GM12878 (cell line): ENCODE results near the gene ARPC5L. TPM values are rescaled to one million over a fixed set of nuclear protein-coding genes. Genes with fewer than 3 reads are reported as not detected.
A peak's percentile ranks its signal among the peaks of the same experiment; 100 is the strongest.

Experiments used
- ATAC-seq: fragments of 200-7000 bp; cut with Tn5 transposase; 3 replicates; pipeline ENCODE4 v1.9.1; 2020; ENCODE audit warnings: mild to moderate bottlenecking, moderate library complexity
- BruUV-seq: library from RNA; stranded (reverse); fragments of 400-500 nt; replicated peaks from 2 replicates; lab custom pipeline; 2021; lab: Mats Ljungman, UMichigan
- CTCF ChIA-PET: fragments of 300-600 bp; sonication (Branson Sonifier 250); formaldehyde crosslinking; extraction: SDS; loops from one replicate; lab custom pipeline; 2021; ENCODE audit warnings: inconsistent platforms; lab: Yijun Ruan, JAX
- POLR2A ChIA-PET: fragments of 350-600 bp; formaldehyde crosslinking; extraction: SDS; loops from one replicate; lab custom pipeline; 2021; ENCODE audit warnings: inconsistent platforms; lab: Charles Lee
- RAD21 ChIA-PET: fragments of 300-600 bp; sonication (Branson Sonifier 250); formaldehyde crosslinking; loops from one replicate; lab custom pipeline; 2023; ENCODE audit warnings: antibody characterized with exemption; ENCODE audit not compliant: unreplicated experiment; lab: Charles Lee
- SMC1A ChIA-PET: fragments of 300-600 bp; sonication (Branson Sonifier 250); formaldehyde crosslinking; loops from one replicate; lab custom pipeline; 2023; ENCODE audit not compliant: unreplicated experiment, uncharacterized antibody; lab: Charles Lee
- DNase-seq: peaks from one replicate; pipeline ENCODE4 v3.0.0-alpha.2; 2011; ENCODE audit warnings: low read depth, low spot score
- FAIRE-seq: peaks from 3 replicates; lab custom pipeline; 2011; peaks lifted over from hg19 to GRCh38; lab: Jason Lieb, UNC
- H2AFZ ChIP-seq: 2 replicates; pipeline ENCODE4 v1.6.0; 2011; ENCODE audit warnings: low read depth, low read length, control low read depth; ENCODE audit not compliant: control insufficient read depth
- H3K27ac ChIP-seq: 2 replicates; pipeline ENCODE4 v1.5.1; 2011; ENCODE audit warnings: control low read depth; ENCODE audit not compliant: control insufficient read depth, insufficient read depth
- H3K27me3 ChIP-seq, 2 experiments: replicated peaks in 1 of 2; 2 replicates each; pipeline versions ENCODE4 v1.6.0 to v1.6.1; 2011; ENCODE audit warnings: low read length in 1 of 2; ENCODE audit not compliant: control insufficient read depth in 2 of 2, insufficient read depth in 2 of 2
- H3K36me3 ChIP-seq, 2 experiments: 2 replicates each; pipeline ENCODE4 v1.5.1; 2011; ENCODE audit warnings: low read length in 1 of 2; ENCODE audit not compliant: control insufficient read depth in 2 of 2, insufficient read depth in 2 of 2
- H3K4me1 ChIP-seq: 2 replicates; pipeline ENCODE4 v1.6.1; 2011; ENCODE audit warnings: mild to moderate bottlenecking, low read length, moderate library complexity, mixed read lengths; ENCODE audit not compliant: control insufficient read depth, insufficient read depth
- H3K4me2 ChIP-seq: 2 replicates; pipeline ENCODE4 v1.6.0; 2011; ENCODE audit warnings: control low read depth; ENCODE audit not compliant: control insufficient read depth, insufficient read depth
- H3K4me3 ChIP-seq: fragments of 200-600 bp; sonication (generic); 2 replicates; pipeline ENCODE4 v1.5.1; 2016
- H3K79me2 ChIP-seq: 2 replicates; pipeline ENCODE4 v1.6.0; 2011; ENCODE audit warnings: low read length; ENCODE audit not compliant: control insufficient read depth, insufficient read depth
- H3K9ac ChIP-seq: 2 replicates; pipeline ENCODE4 v1.8.0; 2011; ENCODE audit warnings: low read length, control low read depth, mixed read lengths; ENCODE audit not compliant: control insufficient read depth, insufficient read depth
- H3K9me3 ChIP-seq: replicated peaks from 3 replicates; pipeline ENCODE4 v1.5.1; 2011; ENCODE audit warnings: mild to moderate bottlenecking, low read length; ENCODE audit not compliant: control insufficient read depth, insufficient read depth
- H4K20me1 ChIP-seq: 2 replicates; pipeline ENCODE4 v1.6.0; 2011; ENCODE audit not compliant: control insufficient read depth, insufficient read depth
- HDGF ChIP-seq: fragments of 450-650 bp; IDR thresholded peaks from 2 replicates; pipeline ENCODE4 v1.6.1; 2016; ENCODE audit warnings: antibody characterized with exemption
- IKZF2 ChIP-seq, 2 experiments: fragments of 450-650 bp; IDR thresholded peaks; 2 replicates each; pipeline ENCODE4 v1.6.1; 2017; ENCODE audit warnings: mild to moderate bottlenecking in 2 of 2, moderate library complexity in 2 of 2
- MEF2A ChIP-seq: IDR thresholded peaks from 2 replicates; pipeline ENCODE4 v1.6.1; 2011; ENCODE audit warnings: low read depth, mild to moderate bottlenecking, low read length, moderate library complexity; ENCODE audit not compliant: insufficient read depth
- MTA3 ChIP-seq: IDR thresholded peaks from 2 replicates; pipeline ENCODE4 v1.6.1; 2012; ENCODE audit warnings: low read length, inconsistent platforms, borderline replicate concordance
- MXI1 ChIP-seq: fragments of 150-350 bp; IDR thresholded peaks from 2 replicates; pipeline ENCODE4 v1.6.1; 2011; ENCODE audit warnings: low read depth, mild to moderate bottlenecking, inconsistent platforms, low read length, improper control_type of control experiment
- POLR2AphosphoS5 ChIP-seq: IDR thresholded peaks from 2 replicates; pipeline ENCODE4 v1.6.1; 2011; ENCODE audit warnings: mild to moderate bottlenecking, low read length, inconsistent platforms
- RUNX3 ChIP-seq: IDR thresholded peaks from 2 replicates; pipeline ENCODE4 v1.6.1; 2012; ENCODE audit warnings: low read length, inconsistent platforms
- SPI1 ChIP-seq: IDR thresholded peaks from 2 replicates; pipeline ENCODE4 v1.6.1; 2011; ENCODE audit warnings: low read depth, mild to moderate bottlenecking, low read length, moderate library complexity, borderline replicate concordance; ENCODE audit not compliant: insufficient read depth
- WGBS: methylation state at CpG from one replicate; pipeline ENCODE4 v1.1.6; 2016; ENCODE audit warnings: low lambda C conversion rate; ENCODE audit not compliant: insufficient replicate concordance, insufficient coverage; ENCODE audit errors: missing lambda C conversion rate; 5-methylcytosine and 5-hydroxymethylcytosine counted together
- in situ Hi-C: fragments of 300-500 bp; cut with MboI; formaldehyde crosslinking; loops from 9 replicates; pipeline ENCODE4 v1.14.3; 2018; ENCODE audit warnings: mixed read lengths
- intact Hi-C: fragments of 100-400 bp; cut with micrococcal nuclease; formaldehyde crosslinking; loops from one replicate; pipeline ENCODE4 v1.14.2; 2022; ENCODE audit not compliant: unreplicated experiment
- polyA plus RNA-seq, 11 experiments: library from polyadenylated mRNA; depleted of rRNA in 4 of 11; unstranded in 6 of 11; stranded (reverse) in 5 of 11; fragments of >200 nt; fragmentation: Nextera tagmentation in 4 of 11; fragmentation: Illumina TruSeq in 1 of 11; extraction: Ambion mirVana in 4 of 11; extraction: Trizol in 1 of 11; gene quantifications; 1 replicate in 1 of 11; 2 replicates in 10 of 11; pipeline versions ENCODE4 v1.2.1 to v1.2.3, GENCODE V29; 2011 to 2016; ENCODE audit warnings: inconsistent platforms in 2 of 11, missing spikeins in 2 of 11, low read depth in 1 of 11
- total RNA-seq, 4 experiments: library from RNA; depleted of rRNA in 3 of 4; stranded (reverse); fragments of >200 nt in 3 of 4; fragmentation: Illumina TruSeq in 1 of 4; extraction: Trizol in 1 of 4; gene quantifications; 2 replicates each; pipeline versions ENCODE4 v1.2.1 to v1.2.3, GENCODE V29; 2013 to 2021

Gene ARPC5L
- total and polyA plus RNA-seq, 10 of the 15 experiments (the other 5 are each of a cell fraction or from before 2014, with no cell fraction given) = 42.3 to 207 (median 104) TPM

DNA sequence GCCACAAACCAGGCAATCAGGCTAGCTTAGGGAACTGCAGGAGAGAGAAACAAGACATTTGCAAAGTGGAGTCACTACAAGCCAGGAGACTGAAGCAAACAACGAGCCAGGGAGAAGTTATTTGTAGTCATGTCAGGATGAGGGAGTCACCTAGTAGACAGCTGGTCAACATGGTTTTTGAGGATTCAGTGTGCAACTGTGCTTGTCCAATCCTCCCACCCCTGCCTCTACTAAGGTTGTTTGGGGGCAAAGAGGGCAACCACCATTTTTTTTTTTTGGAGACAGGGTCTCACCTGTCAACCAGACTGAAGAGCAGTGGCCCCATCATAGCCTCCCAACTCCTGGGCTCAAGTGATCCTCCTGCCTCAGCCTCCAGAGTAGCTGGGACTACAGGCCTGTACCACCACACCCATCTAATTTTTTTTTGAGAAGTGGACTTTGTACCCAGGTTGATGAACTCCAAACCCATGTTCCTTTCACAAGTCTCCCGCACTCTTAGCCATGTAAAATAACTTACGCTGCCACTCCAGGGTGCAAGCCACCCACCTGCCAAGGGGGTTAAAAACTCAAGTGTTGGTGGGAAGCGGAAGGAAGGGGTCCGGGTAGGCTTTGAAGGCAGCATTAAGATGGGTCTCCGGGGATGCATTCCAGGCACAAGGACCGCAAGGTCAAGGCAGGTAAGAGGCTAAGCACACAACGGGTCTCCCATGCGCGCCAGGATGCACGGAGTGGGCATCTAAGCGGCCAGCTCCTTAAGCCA is 1.2 kb upstream of the ARPC5L start:
- peak overlapping the region; percentile 99 for H3K4me2 ChIP-seq
- intact Hi-C loops = loop anchor here (5.0 to 10.0 kb wide), 3 partner anchors 382 to 774 kb away; partner anchors contain the start of gene HSPA5
- H3K27ac ChIP-seq = peak overlapping the region; percentile 83
- H3K4me3 ChIP-seq = peak overlapping the region; percentile 95
- no peaks in the 10 kb centered on the region for H3K9me3 ChIP-seq
- ATAC-seq = no peak
- ChIA-PET POLR2A (interaction anchor here (0.7 to 3.9 kb wide), 7 partner anchors 12 to 96 kb away, joined by 3 to 92 read pairs (median 6); partner anchors contain the start of genes GOLGA1 and NR6A1), SMC1A (interaction anchor here (0.8 to 5.1 kb wide), 7 partner anchors 8 to 367 kb away, joined by 4 to 37 read pairs (median 4); partner anchors contain the start of genes NR6A1 and WDR38), CTCF (interaction anchor here (0.8 to 26.5 kb wide), 8 partner anchors 8 to 512 kb away, joined by 3 to 575 read pairs (median 8); partner anchors contain the start of genes NR6A1, OLFML2A and WDR38), RAD21 (interaction anchor here (0.5 to 4.1 kb wide), 6 partner anchors 9 to 511 kb away, joined by 3 to 29 read pairs (median 8); partner anchors contain the start of gene NR6A1)
- H3K27me3 ChIP-seq = no peaks in the 10 kb centered on the region
- no peak for FAIRE-seq
- in situ Hi-C loops = loop anchor here (25.0 kb wide), 1 partner anchor 1948 kb away; the partner anchor contains the start of genes RC3H2 and ZBTB6
- TF ChIP-seq RUNX3 = no peak
- 0 out of 2 replicates have a peak, but pooled peaks have one; percentile 47 for TF ChIP-seq POLR2AphosphoS5
- DNase-seq = no peak
- H4K20me1 ChIP-seq = peaks cover 18% of the 10 kb centered on the region
- H3K9ac ChIP-seq = peak overlapping the region; percentile 99
- H3K79me2 ChIP-seq = peaks cover 40% of the 10 kb centered on the region
- no TSS peak for BruUV-seq
- under 1% methylated on average over 12 of the region's 12 CpGs for WGBS
- peaks cover 28 to 30% of the 10 kb centered on the region in 2 experiments; a peak in 3 of 4 replicates for H3K36me3 ChIP-seq
- no peak overlapping the region for H2AFZ ChIP-seq
- peaks cover 13% of the 10 kb centered on the region for H3K4me1 ChIP-seq

DNA sequence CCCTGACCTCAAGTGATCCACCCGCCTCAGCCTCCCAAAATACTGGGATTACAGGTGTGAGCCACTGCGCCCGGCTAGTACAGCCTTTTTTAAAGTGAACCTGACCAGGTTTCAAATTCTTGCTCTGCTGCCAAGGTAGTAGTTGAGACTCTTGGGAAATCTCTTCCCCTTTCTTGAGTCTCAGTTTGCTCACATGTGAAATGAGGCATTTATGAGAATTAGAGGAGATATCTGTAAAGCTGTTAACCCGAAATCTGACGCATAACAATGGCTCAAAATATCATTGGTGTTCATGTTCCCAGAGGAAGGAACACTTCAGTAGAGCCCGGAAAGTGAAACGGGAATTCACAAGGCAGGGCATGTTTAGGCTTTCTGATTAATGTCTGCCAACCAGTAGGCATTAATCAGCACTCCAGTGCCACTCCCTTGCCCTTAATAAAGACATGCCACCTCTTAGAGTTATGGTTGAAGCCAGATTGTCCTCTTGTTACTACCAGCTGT is 1.5 kb downstream of the ARPC5L start:
- ChIA-PET RAD21 (interaction anchor here (1.3 to 4.1 kb wide), 5 partner anchors 9 to 90 kb away, joined by 3 to 29 read pairs (median 11); partner anchors contain the start of gene NR6A1), POLR2A (interaction anchor here (3.9 kb wide), 1 partner anchor 9 kb away, joined by 92 read pairs; no protein-coding TSS in a partner anchor), CTCF (interaction anchor here (3.7 to 26.5 kb wide), 3 partner anchors 9 to 88 kb away, joined by 27 to 575 read pairs (median 37); partner anchors contain the start of genes NR6A1, OLFML2A and WDR38), SMC1A (interaction anchor here (1.2 to 5.1 kb wide), 5 partner anchors 8 to 88 kb away, joined by 3 to 37 read pairs (median 4); partner anchors contain the start of gene WDR38)
- Histone ChIP-seq H3K4me1 (peaks cover 13% of the 10 kb centered on the region), H4K20me1 (peaks cover 16% of the 10 kb centered on the region), H3K9me3 (no peaks in the 10 kb centered on the region), H3K4me3 (no peak overlapping the region), H2AFZ (peak overlapping the region; percentile 72), H3K27me3 (no peaks in the 10 kb centered on the region), H3K9ac (0 out of 2 replicates have a peak overlapping the region, but pooled peaks have one; percentile 7), H3K27ac (no peak overlapping the region; the same call in 1 of the 2 replicates), H3K79me2 (peaks cover 47% of the 10 kb centered on the region), H3K4me2 (no peak overlapping the region), H3K36me3 (peaks cover 14 to 15% of the 10 kb centered on the region in 2 experiments; a peak in 3 of 4 replicates)
- ATAC-seq = no peak
- in situ Hi-C loops (loop anchor here (25.0 kb wide), 1 partner anchor 1951 kb away; the partner anchor contains the start of genes RC3H2 and ZBTB6), intact Hi-C loops (loop anchor here (5.0 to 10.0 kb wide), 3 partner anchors 379 to 771 kb away; partner anchors contain the start of gene HSPA5)
- no peak for FAIRE-seq
- DNase-seq = no peak
- BruUV-seq = no TSS peak
- TF ChIP-seq MEF2A (no peak), MTA3 (no peak), IKZF2 (IDR thresholded peaks at IDR 0.05) (peak in 1 of 2 experiments; percentile 15; a peak in 1 of 4 replicates), MXI1 (no peak), SPI1 (peak; percentile 29; the same call in 1 of the 2 replicates), HDGF (no peak)
- 55% methylated on average over 7 of the region's 7 CpGs for WGBS
